Esophagus (tissue), 2 donors: ENCODE data around the gene DUSP11. TPM values are rescaled to one million over a fixed set of nuclear protein-coding genes. Genes with fewer than 3 reads are reported as not detected.

Experiments
- polyA plus RNA-seq, 2 donors: library from polyadenylated mRNA; stranded (reverse); fragments of 200-250 nt; gene quantifications; one replicate each; pipeline ENCODE4 v1.2.3, GENCODE V29; 2013
- donor health status: healthy with polysubstance abuse.
- donor health status: Bipolar disorder and iron deficiency.

DUSP11 gene
- polyA plus RNA-seq, 2 donors, result 25.5 to 27.0 TPM

Other genes with a start within 250 kb of the DUSP11 start
- gene NAT8, start 137.7 kb downstream of the DUSP11 start, polyA plus RNA-seq, result not detected
- 10 to 100 TPM; 47.5 to 47.6 TPM for gene TPRKB, start 42.8 kb downstream of the DUSP11 start, polyA plus RNA-seq
- gene C2orf78, start 4.1 kb upstream of the DUSP11 start, polyA plus RNA-seq, result not detected
- 10 to 100 TPM; 26.0 to 31.3 TPM for gene STAMBP, start 48.9 kb upstream of the DUSP11 start, polyA plus RNA-seq
- 100 to 1,000 TPM; 343 to 660 TPM for gene ACTG2, start 112.9 kb upstream of the DUSP11 start, polyA plus RNA-seq
- gene DGUOK, start 146.8 kb upstream of the DUSP11 start, polyA plus RNA-seq, result 10 to 100 TPM; 42.8 to 45.6 TPM
- gene TET3, start 204.8 kb upstream of the DUSP11 start, polyA plus RNA-seq, result 1 to 10 TPM; 4.5 to 6.7 TPM